Non-pigmented ciliary epithelial cell (primary cell): ENCODE measurements around the gene SCCPDH.
"Not testable (repeated sequence)": the region's sequence is repeated elsewhere in the genome, so short reads cannot be mapped to it uniquely, and the experiment has no call there.

Experiments used
- DNase-seq: peaks from one replicate; pipeline ENCODE4 v3.0.0-alpha.2; 2010; ENCODE audit warnings: low read depth

The SCCPDH gene

GRCh38 chr1:246708166-246708565 lies 16.0 kb upstream of the SCCPDH start:
- no peak for DNase-seq

GRCh38 chr1:246709196-246709595 lies 15.0 kb upstream of the SCCPDH start:
- DNase-seq = no peak

- DNase-seq = no peak
Observed at GRCh38 chr1:246709835-246710234, 14.4 kb upstream of the SCCPDH start.

GRCh38 chr1:246711548-246712003 lies 12.6 kb upstream of the SCCPDH start:
- no peak for DNase-seq

- DNase-seq = not testable (repeated sequence)
Observed at GRCh38 chr1:246712428-246712827, 11.8 kb upstream of the SCCPDH start.

GRCh38 chr1:246719361-246719760 lies 4.8 kb upstream of the SCCPDH start:
- not testable (repeated sequence) for DNase-seq

- not testable (repeated sequence) for DNase-seq
Observed at GRCh38 chr1:246720814-246721213, 3.4 kb upstream of the SCCPDH start.

GRCh38 chr1:246722720-246723119 lies 1.5 kb upstream of the SCCPDH start:
- no peak for DNase-seq

- DNase-seq = no peak
Observed at GRCh38 chr1:246724731-246725095, 504 bp downstream of the SCCPDH start.

GRCh38 chr1:246725191-246725590 lies 982 bp downstream of the SCCPDH start:
- DNase-seq = no peak

GRCh38 chr1:246726255-246726679 lies 2.1 kb downstream of the SCCPDH start:
- DNase-seq = no peak

GRCh38 chr1:246726881-246727280 lies 2.7 kb downstream of the SCCPDH start:
- no peak for DNase-seq

- DNase-seq = no peak
Observed at GRCh38 chr1:246727594-246727993, 3.4 kb downstream of the SCCPDH start.

GRCh38 chr1:246728311-246728710 lies 4.1 kb downstream of the SCCPDH start:
- no peak for DNase-seq

- DNase-seq = not testable (repeated sequence)
Observed at GRCh38 chr1:246729040-246729439, 4.8 kb downstream of the SCCPDH start.

- no peak for DNase-seq
Observed at GRCh38 chr1:246730839-246731238, 6.6 kb downstream of the SCCPDH start.

- not testable (repeated sequence) for DNase-seq
Observed at GRCh38 chr1:246731873-246732272, 7.7 kb downstream of the SCCPDH start.

GRCh38 chr1:246733704-246734103 lies 9.5 kb downstream of the SCCPDH start:
- DNase-seq = no peak

- DNase-seq = no peak
Observed at GRCh38 chr1:246734866-246735265, 10.7 kb downstream of the SCCPDH start.

GRCh38 chr1:246735735-246736134 lies 11.5 kb downstream of the SCCPDH start:
- DNase-seq = no peak

- DNase-seq = no peak
Observed at GRCh38 chr1:246742396-246742795, 18.2 kb downstream of the SCCPDH start.

GRCh38 chr1:246746155-246746554 lies 21.9 kb downstream of the SCCPDH start:
- not testable (repeated sequence) for DNase-seq

GRCh38 chr1:246748006-246748405 lies 23.8 kb downstream of the SCCPDH start:
- DNase-seq = no peak

GRCh38 chr1:246748867-246749266 lies 24.7 kb downstream of the SCCPDH start:
- no peak for DNase-seq

- DNase-seq = no peak
Observed at GRCh38 chr1:246750752-246751151, 26.5 kb downstream of the SCCPDH start.
